Body of pancreas (tissue), 4 donors: ENCODE results near the gene CELSR3. TPM values are rescaled to one million over a fixed set of nuclear protein-coding genes. Genes with fewer than 3 reads are reported as not detected.

Experiments
- ATAC-seq: fragments of 150-250 bp; one replicate; pipeline ENCODE4 v1.9.1; 2016
- DNase-seq, 4 donors: peaks; one replicate each; pipeline ENCODE4 v3.0.0-alpha.2; 2019
- H3K27ac ChIP-seq, 4 donors: fragments of 200-600 bp; sonication (generic); 1 replicate in 3 of 4; 2 replicates in 1 of 4; pipeline versions ENCODE4 v1.5.1 to v1.6.1; 2016 to 2019; ENCODE audit warnings: mild to moderate bottlenecking in 1 of 4, mixed read lengths in 1 of 4, moderate library complexity in 1 of 4
- H3K27me3 ChIP-seq, 2 donors: fragments of 200-600 bp; sonication (generic); one replicate each; pipeline ENCODE4 v1.6.0; 2016; ENCODE audit warnings: mild to moderate bottlenecking in 1 of 2
- H3K36me3 ChIP-seq, 2 donors: fragments of 200-600 bp; sonication (generic); replicated peaks in 1 of 2; 2 replicates each; pipeline ENCODE4 v1.5.1; 2016; ENCODE audit warnings: low read depth in 2 of 2; ENCODE audit not compliant: insufficient read depth in 1 of 2
- H3K4me1 ChIP-seq: fragments of 200-600 bp; sonication (generic); one replicate; pipeline ENCODE4 v1.6.0; 2016
- H3K4me3 ChIP-seq, 2 donors: fragments of 200-600 bp; sonication (generic); 1 replicate in 1 of 2; 2 replicates in 1 of 2; pipeline ENCODE4 v1.5.1; 2016 to 2019
- H3K9me3 ChIP-seq, 3 donors: fragments of 200-600 bp; sonication (generic); 1 replicate in 2 of 3; 2 replicates in 1 of 3; pipeline ENCODE4 v1.5.1; 2016
- POLR2A ChIP-seq, 3 donors: fragments of 450-650 bp; IDR thresholded peaks; one replicate each; pipeline ENCODE4 v1.6.1; 2016; ENCODE audit warnings: antibody characterized with exemption in 3 of 3, mild to moderate bottlenecking in 2 of 3
- WGBS, 2 donors: methylation state at CpG; one replicate each; pipeline ENCODE4 v1.1.5; 2017; 5-methylcytosine and 5-hydroxymethylcytosine counted together
- intact Hi-C: fragments of 100-400 bp; cut with DNase I; formaldehyde crosslinking; loops from one replicate; pipeline ENCODE4 v1.15.1; 2023
- total RNA-seq, 2 donors: library from RNA; depleted of rRNA; stranded (reverse); fragments of >200 nt; gene quantifications; one replicate each; pipeline ENCODE4 v1.1.0, GENCODE V29; 2016
- TF ChIP-seq, protein P1 (sequence below), 7 experiments: fragments of 450-650 bp in 4 of 7; fragments of 200-600 bp in 3 of 7; sonication (generic) in 3 of 7; IDR thresholded peaks; one replicate each; pipeline ENCODE4 v1.5.1; 2016 to 2019; ENCODE audit warnings: antibody characterized with exemption in 7 of 7

The CELSR3 gene
- total RNA-seq, 2 donors from 2014 or later, result 0.66 to 2.6 TPM

DNA sequence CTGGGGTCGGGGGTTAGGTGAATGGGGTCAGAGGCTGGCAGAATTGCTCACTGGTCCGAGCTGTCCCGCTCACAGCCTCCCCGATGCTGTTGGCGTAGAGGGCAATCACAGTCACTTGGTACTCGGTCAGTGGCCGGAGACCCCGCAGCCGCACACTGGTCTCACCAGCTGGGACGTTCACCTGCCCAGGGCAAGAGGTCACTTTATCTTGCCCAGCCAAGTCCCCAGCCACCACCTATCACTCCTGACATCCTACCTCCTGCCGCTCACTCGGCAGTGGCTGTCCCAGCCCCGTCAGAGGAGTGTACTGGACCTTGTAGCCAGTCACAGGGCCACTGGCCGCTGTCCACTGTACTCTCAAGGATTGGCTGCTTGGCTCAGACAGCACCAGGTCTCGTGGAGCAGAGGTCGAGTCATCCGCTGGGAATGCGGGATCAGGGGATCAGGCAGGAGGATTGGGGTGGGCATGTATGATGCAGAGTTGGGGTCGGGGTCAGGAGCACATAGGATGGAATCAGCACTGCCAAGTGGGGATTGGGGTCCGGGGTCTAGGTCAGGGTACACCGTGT lies 70.1 kb downstream of the CELSR3 start:
- DNase-seq (no peak), ATAC-seq (no peak)
- intact Hi-C loops, result no loop called here
- H3K4me1 ChIP-seq, result peaks cover 13% of the 10 kb centered on the region
- 84 to 87% methylated on average over 18 to 21 of the region's 21 CpGs for WGBS, 2 donors
- no peak for TF ChIP-seq POLR2A (IDR thresholded peaks at IDR 0.05)
- TF ChIP-seq, protein P1, sequence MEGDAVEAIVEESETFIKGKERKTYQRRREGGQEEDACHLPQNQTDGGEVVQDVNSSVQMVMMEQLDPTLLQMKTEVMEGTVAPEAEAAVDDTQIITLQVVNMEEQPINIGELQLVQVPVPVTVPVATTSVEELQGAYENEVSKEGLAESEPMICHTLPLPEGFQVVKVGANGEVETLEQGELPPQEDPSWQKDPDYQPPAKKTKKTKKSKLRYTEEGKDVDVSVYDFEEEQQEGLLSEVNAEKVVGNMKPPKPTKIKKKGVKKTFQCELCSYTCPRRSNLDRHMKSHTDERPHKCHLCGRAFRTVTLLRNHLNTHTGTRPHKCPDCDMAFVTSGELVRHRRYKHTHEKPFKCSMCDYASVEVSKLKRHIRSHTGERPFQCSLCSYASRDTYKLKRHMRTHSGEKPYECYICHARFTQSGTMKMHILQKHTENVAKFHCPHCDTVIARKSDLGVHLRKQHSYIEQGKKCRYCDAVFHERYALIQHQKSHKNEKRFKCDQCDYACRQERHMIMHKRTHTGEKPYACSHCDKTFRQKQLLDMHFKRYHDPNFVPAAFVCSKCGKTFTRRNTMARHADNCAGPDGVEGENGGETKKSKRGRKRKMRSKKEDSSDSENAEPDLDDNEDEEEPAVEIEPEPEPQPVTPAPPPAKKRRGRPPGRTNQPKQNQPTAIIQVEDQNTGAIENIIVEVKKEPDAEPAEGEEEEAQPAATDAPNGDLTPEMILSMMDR (IDR thresholded peaks at IDR 0.05), result no peak
- H3K4me3 ChIP-seq, result no peak overlapping the region
- H3K27me3 ChIP-seq, result no peaks in the 10 kb centered on the region
- H3K36me3 ChIP-seq, result no peaks in the 10 kb centered on the region
- no peak overlapping the region for H3K27ac ChIP-seq
- no peaks in the 10 kb centered on the region for H3K9me3 ChIP-seq

DNA sequence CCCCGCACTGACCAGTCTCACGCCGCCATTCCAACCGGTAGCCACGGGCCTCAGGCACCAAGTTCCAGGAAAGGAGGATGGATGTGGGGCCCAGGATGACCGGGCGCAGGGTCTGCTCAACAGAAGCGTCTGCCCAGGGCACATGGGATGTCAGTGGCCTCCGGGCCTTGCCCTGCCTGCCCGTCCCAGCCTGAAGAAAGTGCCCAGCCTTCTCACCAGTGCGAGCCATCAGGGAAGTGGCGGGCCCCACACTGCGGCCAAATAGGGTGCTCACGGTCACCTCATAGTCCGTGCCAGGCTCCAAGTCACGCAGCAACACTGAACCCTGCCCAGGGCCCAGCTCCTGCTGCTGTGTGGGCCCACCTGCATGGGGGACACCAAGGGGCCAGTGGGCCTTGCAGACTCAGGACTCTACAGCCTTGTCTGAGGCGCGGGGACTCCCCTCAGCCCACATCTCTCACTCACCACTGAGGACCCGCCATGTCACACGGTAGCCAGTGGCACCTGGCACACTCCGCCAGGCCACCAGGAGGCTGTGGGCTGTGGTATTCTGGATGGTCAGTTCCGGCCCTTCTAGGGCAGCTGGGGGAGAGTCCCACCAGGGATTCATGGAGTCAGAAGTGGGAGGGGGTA lies 70.7 kb downstream of the CELSR3 start:
- Histone ChIP-seq H3K27ac (no peak overlapping the region), H3K27me3 (no peaks in the 10 kb centered on the region), H3K9me3 (no peaks in the 10 kb centered on the region), H3K36me3 (no peaks in the 10 kb centered on the region), H3K4me1 (peaks cover 13% of the 10 kb centered on the region), H3K4me3 (no peak overlapping the region)
- no peak for TF ChIP-seq POLR2A (IDR thresholded peaks at IDR 0.05)
- TF ChIP-seq, protein P1 (IDR thresholded peaks at IDR 0.05), result no peak
- no peak for DNase-seq
- intact Hi-C loops, result no loop called here
- no peak for ATAC-seq
- 89% methylated on average over 17 of the region's 22 CpGs; no CpG with 5 or more reads in 1 of the 2 donors for WGBS, 2 donors

DNA sequence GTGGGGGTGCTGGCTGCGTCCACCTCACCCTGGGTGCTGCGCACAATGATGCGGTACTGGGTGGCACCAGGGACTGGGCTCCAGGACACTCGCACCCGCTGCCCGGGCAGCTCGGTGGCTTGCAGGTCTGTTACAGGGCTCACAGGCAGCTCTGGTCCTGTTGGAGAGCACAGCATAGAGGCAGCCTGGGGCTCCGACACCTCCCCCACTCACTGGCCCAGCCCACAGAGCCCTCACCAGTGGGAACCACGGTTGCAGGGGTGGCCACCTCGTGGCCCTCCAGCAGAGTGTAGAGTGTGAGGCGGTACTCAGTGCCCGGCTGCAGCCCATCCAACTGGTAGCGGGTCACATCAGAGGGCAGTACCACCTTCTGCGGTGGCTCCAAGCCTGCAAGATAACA lies 71.2 kb downstream of the CELSR3 start:
- intact Hi-C loops, result no loop called here
- H3K36me3 ChIP-seq, result no peaks in the 10 kb centered on the region
- WGBS, 2 donors, result 85 to 93% methylated on average over 3 to 14 of the region's 14 CpGs
- no peaks in the 10 kb centered on the region for H3K27me3 ChIP-seq
- no peaks in the 10 kb centered on the region for H3K9me3 ChIP-seq
- TF ChIP-seq POLR2A (IDR thresholded peaks at IDR 0.05), result no peak
- TF ChIP-seq, protein P1 (IDR thresholded peaks at IDR 0.05), result no peak
- ATAC-seq (no peak), DNase-seq (no peak)
- peaks cover 13% of the 10 kb centered on the region for H3K4me1 ChIP-seq
- H3K27ac ChIP-seq, result no peak overlapping the region
- H3K4me3 ChIP-seq, result no peak overlapping the region

GRCh38 chr3:48588230-48588629 lies 74.5 kb downstream of the CELSR3 start:
- no peak overlapping the region for H3K4me3 ChIP-seq
- DNase-seq (no peak), ATAC-seq (no peak)
- TF ChIP-seq, protein P1 (IDR thresholded peaks at IDR 0.05), result no peak
- TF ChIP-seq POLR2A (IDR thresholded peaks at IDR 0.05), result no peak
- intact Hi-C loops, result no loop called here
- 48 to 57% methylated on average over 4 to 15 of the region's 15 CpGs for WGBS, 2 donors
- no peaks in the 10 kb centered on the region for H3K27me3 ChIP-seq
- no peak overlapping the region for H3K27ac ChIP-seq
- H3K36me3 ChIP-seq, result no peaks in the 10 kb centered on the region
- H3K4me1 ChIP-seq, result no peaks in the 10 kb centered on the region
- no peaks in the 10 kb centered on the region for H3K9me3 ChIP-seq

- Histone ChIP-seq H3K9me3 (no peaks in the 10 kb centered on the region), H3K4me1 (no peaks in the 10 kb centered on the region), H3K36me3 (no peaks in the 10 kb centered on the region), H3K27me3 (no peaks in the 10 kb centered on the region), H3K4me3 (no peak overlapping the region), H3K27ac (no peak overlapping the region)
- intact Hi-C loops, result no loop called here
- ATAC-seq, result no peak
- no peak for DNase-seq
- TF ChIP-seq, protein P1 (IDR thresholded peaks at IDR 0.05), result no peak
- TF ChIP-seq POLR2A (IDR thresholded peaks at IDR 0.05), result no peak
- WGBS, 2 donors, result 60 to 70% methylated on average over 2 to 11 of the region's 11 CpGs
Observed at GRCh38 chr3:48587686-48588085, 75.0 kb downstream of the CELSR3 start.
